Astrocyte (in vitro differentiated cells and primary cell): ENCODE measurements around the gene FAM3D.

ENCODE experiments used
- EZH2 ChIP-seq: IDR thresholded peaks from 2 replicates; pipeline ENCODE4 v1.6.1; 2012; ENCODE audit warnings: mild to moderate bottlenecking, low read length, inconsistent platforms; ENCODE audit not compliant: insufficient read depth
- TF ChIP-seq, protein P1 (sequence below): IDR thresholded peaks from 2 replicates; pipeline ENCODE4 v1.5.1; 2011; ENCODE audit warnings: low read depth, mild to moderate bottlenecking, inconsistent platforms, low read length, moderate library complexity; ENCODE audit not compliant: insufficient read depth

GRCh38 chr3:58698246-58698645 is 31.7 kb upstream of the FAM3D start:
- TF ChIP-seq, protein P1, sequence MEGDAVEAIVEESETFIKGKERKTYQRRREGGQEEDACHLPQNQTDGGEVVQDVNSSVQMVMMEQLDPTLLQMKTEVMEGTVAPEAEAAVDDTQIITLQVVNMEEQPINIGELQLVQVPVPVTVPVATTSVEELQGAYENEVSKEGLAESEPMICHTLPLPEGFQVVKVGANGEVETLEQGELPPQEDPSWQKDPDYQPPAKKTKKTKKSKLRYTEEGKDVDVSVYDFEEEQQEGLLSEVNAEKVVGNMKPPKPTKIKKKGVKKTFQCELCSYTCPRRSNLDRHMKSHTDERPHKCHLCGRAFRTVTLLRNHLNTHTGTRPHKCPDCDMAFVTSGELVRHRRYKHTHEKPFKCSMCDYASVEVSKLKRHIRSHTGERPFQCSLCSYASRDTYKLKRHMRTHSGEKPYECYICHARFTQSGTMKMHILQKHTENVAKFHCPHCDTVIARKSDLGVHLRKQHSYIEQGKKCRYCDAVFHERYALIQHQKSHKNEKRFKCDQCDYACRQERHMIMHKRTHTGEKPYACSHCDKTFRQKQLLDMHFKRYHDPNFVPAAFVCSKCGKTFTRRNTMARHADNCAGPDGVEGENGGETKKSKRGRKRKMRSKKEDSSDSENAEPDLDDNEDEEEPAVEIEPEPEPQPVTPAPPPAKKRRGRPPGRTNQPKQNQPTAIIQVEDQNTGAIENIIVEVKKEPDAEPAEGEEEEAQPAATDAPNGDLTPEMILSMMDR, result no peak
- no peak for TF ChIP-seq EZH2
